ENCODE measurements around the gene SBF2. TPM values are rescaled to one million over a fixed set of nuclear protein-coding genes. Genes with fewer than 3 reads are reported as not detected.

The SBF2 gene
- total and polyA plus RNA-seq, 2 of the 13 experiments (the other 11 are each of a cell fraction or from before 2014, with no cell fraction given): 24.0 to 45.8 TPM

GRCh38 chr11:10288881-10289764 is 4.9 kb downstream of the SBF2 start (continued):
- TF ChIP-seq ZNF777 (CRISPR knock-in tag; IDR thresholded peaks at IDR 0.05): 0 out of 2 replicates have a peak, but pooled peaks have one; percentile 33
- no peak for TF ChIP-seq ZNF792 (CRISPR knock-in tag; IDR thresholded peaks at IDR 0.05)
- peak; percentile 45; the same call in 1 of the 2 replicates for TF ChIP-seq PHF8 (CRISPR knock-in tag; IDR thresholded peaks at IDR 0.05)
- TF ChIP-seq ZKSCAN1 (IDR thresholded peaks at IDR 0.05; ENCODE audit: low read length): no peak
- no peak for TF ChIP-seq ZNF652 (CRISPR knock-in tag; IDR thresholded peaks at IDR 0.05; ENCODE audit: borderline replicate concordance, low read depth)
- TF ChIP-seq NFE2 (CRISPR knock-in tag; IDR thresholded peaks at IDR 0.05): no peak
- no peak; the same call in 1 of the 2 replicates for TF ChIP-seq ARHGAP35 (CRISPR knock-in tag; IDR thresholded peaks at IDR 0.05; ENCODE audit: borderline replicate concordance)
- no peak for TF ChIP-seq HNRNPK (IDR thresholded peaks at IDR 0.05; ENCODE audit: low read depth, low read length, poor library complexity, severe bottlenecking)
- TF ChIP-seq KMT2B (CRISPR knock-in tag; IDR thresholded peaks at IDR 0.05): peak; percentile 73
- TF ChIP-seq ZNF3 (CRISPR knock-in tag; IDR thresholded peaks at IDR 0.05): no peak
- TF ChIP-seq KDM4B (CRISPR knock-in tag; IDR thresholded peaks at IDR 0.05): no peak
- TF ChIP-seq TAF15 (IDR thresholded peaks at IDR 0.05; ENCODE audit: low read depth, low read length, poor library complexity, severe bottlenecking): no peak
- TF ChIP-seq NCOA2 (CRISPR knock-in tag; IDR thresholded peaks at IDR 0.05): peak; percentile 79
- TF ChIP-seq RBAK (CRISPR knock-in tag; IDR thresholded peaks at IDR 0.05): no peak
- peak; percentile 65; the same call in 1 of the 2 replicates for TF ChIP-seq ZNF710 (CRISPR knock-in tag; IDR thresholded peaks at IDR 0.05; ENCODE audit: borderline replicate concordance)
- no peak for TF ChIP-seq ZZZ3 (CRISPR knock-in tag; IDR thresholded peaks at IDR 0.05; ENCODE audit: borderline replicate concordance)
- peak; percentile 17 to 55; a peak in 3 of 4 replicates for TF ChIP-seq POLR2A (IDR thresholded peaks at IDR 0.05; ENCODE audit: insufficient read depth in 1 of 2, low read depth in 2 of 2, low read length in 2 of 2)
- TF ChIP-seq NCOA5 (CRISPR knock-in tag; IDR thresholded peaks at IDR 0.05): no peak
- 0 out of 2 replicates have a peak, but pooled peaks have one; percentile 49 for TF ChIP-seq SIN3A (IDR thresholded peaks at IDR 0.05; ENCODE audit: borderline replicate concordance, low read depth, low read length)
- peak; percentile 85; the same call in 1 of the 2 replicates for TF ChIP-seq ZNF772 (CRISPR knock-in tag; IDR thresholded peaks at IDR 0.05)
- TF ChIP-seq ADNP (CRISPR knock-in tag; IDR thresholded peaks at IDR 0.05): no peak
- no peak for TF ChIP-seq STAT5B (CRISPR knock-in tag; IDR thresholded peaks at IDR 0.05)
- peak; percentile 68 for TF ChIP-seq ELF1 (CRISPR knock-in tag; IDR thresholded peaks at IDR 0.05)
- no peak for TF ChIP-seq KLF9 (CRISPR knock-in tag; IDR thresholded peaks at IDR 0.05; ENCODE audit: low read depth)
- peak; percentile 44; the same call in 1 of the 2 replicates for TF ChIP-seq ZBTB25 (CRISPR knock-in tag; IDR thresholded peaks at IDR 0.05)
- peak in 1 of 2 experiments; percentile 79; a peak in 2 of 4 replicates for TF ChIP-seq EP300 (IDR thresholded peaks at IDR 0.05; ENCODE audit: low read depth in 2 of 2, low read length in 2 of 2)
- TF ChIP-seq EP300 (CRISPR knock-in tag; IDR thresholded peaks at IDR 0.05; ENCODE audit: borderline replicate concordance): peak; percentile 67; the same call in 1 of the 2 replicates
- TF ChIP-seq CCDC6 (CRISPR knock-in tag; IDR thresholded peaks at IDR 0.05): peak; percentile 59; the same call in 1 of the 2 replicates
- TF ChIP-seq ZNF414 (CRISPR knock-in tag; IDR thresholded peaks at IDR 0.05): peak; percentile 77; the same call in 1 of the 2 replicates
- TF ChIP-seq ZFP1 (CRISPR knock-in tag; IDR thresholded peaks at IDR 0.05): no peak
